ENCODE data around the gene IGF1R.

Gene IGF1R

DNA sequence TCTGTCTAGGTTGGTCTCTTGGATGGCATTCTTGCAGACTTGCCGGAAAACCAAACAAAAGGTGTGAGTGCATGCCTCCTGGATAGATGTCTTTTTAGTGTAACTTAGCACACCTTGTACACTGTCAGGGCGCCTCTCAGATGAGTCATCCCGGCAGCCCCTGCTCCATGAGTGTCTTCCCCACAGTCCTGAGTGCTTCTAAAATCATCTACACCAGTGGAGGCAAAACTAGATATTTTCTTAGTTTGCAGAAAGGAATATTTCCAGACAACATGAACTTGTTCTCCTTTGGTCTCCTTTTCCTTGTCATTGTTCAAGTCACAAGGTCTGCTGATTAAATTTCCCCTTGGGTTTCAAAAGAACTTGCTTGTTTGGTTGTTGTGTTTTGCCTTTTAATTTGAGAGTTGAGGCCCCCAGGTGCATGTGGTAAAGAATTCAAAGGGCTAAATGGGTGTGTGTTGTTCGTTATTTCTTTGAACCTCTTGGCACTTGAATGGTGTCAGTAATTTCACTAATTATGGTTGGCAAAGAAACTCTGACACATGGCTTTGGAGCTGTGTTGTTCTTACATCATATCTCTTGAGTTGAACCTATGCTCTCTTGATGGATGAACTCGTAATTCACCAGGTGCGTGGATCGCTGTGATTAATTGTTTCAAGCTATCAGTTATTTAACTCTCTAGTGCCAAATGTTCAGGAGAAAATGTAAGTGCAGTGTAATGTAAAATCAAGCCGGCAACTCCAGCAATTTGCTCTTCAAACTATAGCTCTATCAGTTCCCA, 98.2 kb downstream of the IGF1R start:
- no peak for DNase-seq (ENCODE audit: low read depth)

- DNase-seq (ENCODE audit: low read depth), result no peak
These were observed 103.4 kb downstream of the IGF1R start for GRCh38 chr15:98751767-98752166.

DNA sequence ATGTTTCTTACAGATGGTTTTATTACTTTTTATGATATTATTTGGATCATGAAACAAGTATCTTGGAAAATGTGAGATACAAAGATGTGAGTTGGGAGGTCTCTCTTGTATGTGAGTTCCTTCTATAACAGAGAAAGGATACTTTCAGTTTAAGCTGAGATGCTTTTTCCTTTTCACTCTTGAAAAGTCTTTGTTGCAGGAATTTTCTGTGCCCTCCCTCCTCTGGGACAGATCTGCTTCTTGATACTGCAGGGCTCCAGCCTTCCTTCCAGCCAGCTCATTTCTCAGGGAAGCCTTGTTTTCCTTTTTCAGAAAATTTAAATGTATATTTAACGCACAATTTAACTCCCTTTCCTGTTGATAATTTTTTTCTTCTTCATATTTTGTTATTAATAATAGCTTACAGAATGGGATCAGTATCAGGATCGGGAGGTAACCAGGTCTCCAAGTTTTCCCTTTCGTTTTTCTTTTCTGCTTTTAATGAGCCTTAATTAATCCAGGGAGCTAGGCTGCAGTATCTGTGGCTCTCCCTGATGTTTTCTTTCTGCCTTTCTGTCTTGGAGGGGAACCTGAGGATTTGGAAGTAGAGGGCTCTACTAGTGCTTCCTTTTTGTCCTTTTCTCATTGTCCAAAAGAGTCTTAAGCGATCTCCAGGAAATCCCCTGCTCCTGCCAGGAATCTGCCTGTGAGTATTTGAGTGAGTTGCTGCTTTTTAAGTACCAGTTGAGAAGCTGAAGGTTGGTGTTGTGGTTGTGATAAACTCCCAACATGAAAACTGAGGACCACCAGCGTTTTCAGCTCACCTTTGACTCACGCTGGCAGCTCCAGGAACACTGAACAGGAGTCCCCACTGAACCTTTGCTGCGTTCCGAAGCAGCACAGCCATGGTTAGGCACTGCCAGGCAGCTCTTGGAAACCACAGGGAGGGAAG, 105.7 kb downstream of the IGF1R start:
- DNase-seq (ENCODE audit: low read depth), result no peak

GRCh38 chr15:98754657-98755022, 106.3 kb downstream of the IGF1R start:
- no peak for DNase-seq (ENCODE audit: low read depth)

DNA sequence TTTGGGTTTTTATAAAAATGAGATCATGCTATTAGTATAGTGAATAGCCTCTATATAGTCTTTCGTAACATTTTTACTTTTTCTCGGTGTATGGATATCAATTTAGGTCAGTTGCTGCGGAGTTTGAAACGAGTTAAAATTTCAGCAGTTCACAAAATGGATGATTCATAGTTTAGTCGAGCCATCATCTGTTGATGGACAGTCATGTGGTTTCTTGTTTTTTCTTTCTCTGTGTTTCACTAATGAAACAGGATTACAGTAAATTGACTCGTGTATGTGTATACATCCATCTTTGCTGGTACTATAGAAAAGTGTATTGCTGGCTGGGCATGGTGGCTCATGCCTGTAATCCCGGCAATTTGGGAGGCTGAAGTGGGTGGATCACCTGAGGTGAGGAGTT, 106.8 kb downstream of the IGF1R start:
- DNase-seq (ENCODE audit: low read depth), result no peak

DNA sequence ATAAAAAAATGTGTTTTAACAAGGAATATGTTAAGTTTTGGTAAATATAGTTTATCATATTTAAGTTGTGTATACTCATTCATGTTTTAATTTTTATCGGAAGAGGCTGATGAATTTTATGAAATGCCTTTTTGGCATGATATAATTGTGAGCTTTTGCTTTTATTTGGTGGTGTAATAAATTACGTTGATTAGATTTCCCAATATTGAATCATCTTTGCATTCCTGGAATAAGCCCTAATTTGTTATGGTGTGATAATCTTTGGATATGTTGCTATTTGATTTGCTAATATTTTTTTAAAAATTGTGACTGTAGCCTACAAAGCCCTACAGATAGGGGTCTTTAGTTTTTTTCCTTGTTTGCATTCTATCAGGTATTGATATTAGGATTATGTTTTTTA, 107.4 kb downstream of the IGF1R start:
- no peak for DNase-seq (ENCODE audit: low read depth)

DNA sequence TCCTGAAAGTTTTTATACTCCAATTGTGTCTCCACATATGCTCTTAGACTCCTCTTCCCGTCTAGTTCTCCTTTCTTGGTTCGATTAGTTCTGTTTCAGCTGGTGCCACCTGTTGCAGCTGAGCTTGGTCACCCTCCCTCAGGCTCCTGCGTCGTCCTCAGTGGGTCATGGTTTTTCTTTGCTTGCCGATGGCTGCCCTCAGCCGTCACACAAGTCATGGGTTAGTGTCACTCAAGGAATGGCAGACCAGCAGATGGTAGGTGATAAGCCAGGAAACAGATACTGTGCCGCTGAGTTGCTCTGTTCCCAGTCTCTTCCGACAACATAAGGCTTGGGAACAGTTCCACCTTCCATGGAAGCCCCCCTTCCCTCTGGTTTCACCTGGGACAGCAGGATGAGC, 109.9 kb downstream of the IGF1R start:
- no peak for DNase-seq (ENCODE audit: low read depth)

DNA sequence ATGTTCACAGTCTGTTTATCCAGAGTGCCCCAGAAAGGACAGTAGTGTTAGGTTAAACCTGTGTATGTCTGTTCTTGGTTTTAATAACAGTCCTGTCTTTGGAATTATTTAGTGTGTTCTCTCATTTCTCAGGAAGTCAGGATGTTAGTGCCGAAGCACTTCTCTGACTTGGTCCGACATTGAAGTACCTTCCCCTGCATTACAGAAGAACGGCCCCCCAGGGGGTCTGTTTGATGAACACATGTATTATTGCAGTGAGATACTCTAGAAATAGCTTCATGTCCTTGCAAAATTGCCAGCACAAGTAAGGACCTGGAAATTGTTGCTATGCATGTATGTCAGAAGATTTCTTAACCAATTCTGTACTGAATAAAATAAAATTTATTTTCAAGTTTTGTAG, 110.9 kb downstream of the IGF1R start:
- DNase-seq (ENCODE audit: low read depth), result no peak

GRCh38 chr15:98760112-98760826, 111.9 kb downstream of the IGF1R start:
- DNase-seq (ENCODE audit: low read depth), result no peak

DNA sequence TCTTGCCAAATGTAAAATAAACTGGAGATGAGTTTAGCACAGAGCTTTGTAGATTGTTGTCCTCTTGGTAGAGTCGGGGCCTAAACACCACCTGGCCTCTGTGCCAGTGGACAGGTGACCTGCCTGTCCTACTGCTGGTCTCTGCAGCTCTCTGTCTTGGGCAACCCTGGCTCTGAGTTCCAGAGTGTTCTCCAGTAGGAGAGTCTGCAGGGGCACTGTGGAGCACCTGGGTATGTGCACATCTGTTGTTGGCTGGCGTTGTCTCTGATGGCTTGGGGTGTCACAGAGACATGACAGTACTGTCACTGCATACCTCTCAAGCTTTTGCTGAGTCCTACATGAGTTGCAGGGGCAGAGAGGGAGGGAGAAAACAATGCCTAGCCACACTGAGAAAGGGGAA, 112.6 kb downstream of the IGF1R start:
- DNase-seq (ENCODE audit: low read depth), result no peak

- DNase-seq (ENCODE audit: low read depth), result no peak
These were observed 114.8 kb downstream of the IGF1R start for GRCh38 chr15:98763179-98763578.

DNA sequence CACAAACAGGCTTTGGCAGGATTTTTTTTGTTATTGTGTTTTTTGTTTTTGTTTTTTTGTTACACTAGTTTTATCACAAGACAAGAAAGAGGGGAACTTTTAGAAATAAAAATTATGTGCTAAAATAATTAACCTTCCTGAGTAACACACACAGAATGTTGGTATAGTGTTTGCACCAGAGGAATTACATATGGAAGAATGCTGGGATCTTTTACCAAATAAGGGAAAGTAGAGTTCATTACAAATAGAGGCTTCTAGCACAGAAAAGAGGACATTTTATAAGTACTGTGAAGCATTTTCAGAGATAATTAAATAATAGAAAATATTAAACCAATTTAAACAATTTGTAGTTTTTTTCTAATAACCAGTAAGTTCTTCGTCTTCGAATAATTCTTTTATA, 116.0 kb downstream of the IGF1R start:
- no peak for DNase-seq (ENCODE audit: low read depth)

GRCh38 chr15:98765610-98766009, 117.3 kb downstream of the IGF1R start:
- no peak for DNase-seq (ENCODE audit: low read depth)

- DNase-seq (ENCODE audit: low read depth), result no peak
These were observed 119.4 kb downstream of the IGF1R start for GRCh38 chr15:98767692-98768091.

- DNase-seq (ENCODE audit: low read depth), result no peak
These were observed 121.5 kb downstream of the IGF1R start for GRCh38 chr15:98769867-98770266.

GRCh38 chr15:98770984-98771383, 122.6 kb downstream of the IGF1R start:
- no peak for DNase-seq (ENCODE audit: low read depth)

DNA sequence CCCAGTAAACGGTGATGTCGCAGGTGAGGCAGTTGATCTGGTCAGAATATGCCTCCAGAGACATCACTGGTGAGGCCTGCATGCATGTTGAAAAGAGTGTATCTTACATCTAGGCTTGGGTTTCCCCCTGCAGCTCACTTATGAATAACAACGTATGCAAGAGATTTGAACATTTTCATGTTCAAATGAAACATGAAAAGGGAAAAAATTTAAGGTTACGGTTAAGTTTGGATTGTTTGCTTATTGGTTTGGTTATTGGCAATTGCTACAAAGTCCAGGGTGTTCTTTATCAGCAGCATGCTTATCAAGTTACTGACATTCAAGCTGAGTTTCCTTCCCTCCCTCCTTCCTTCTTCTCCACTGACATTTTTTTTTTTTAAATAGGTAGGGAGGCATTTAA, 123.2 kb downstream of the IGF1R start:
- no peak for DNase-seq (ENCODE audit: low read depth)

GRCh38 chr15:98772895-98773294, 124.6 kb downstream of the IGF1R start:
- no peak for DNase-seq (ENCODE audit: low read depth)

GRCh38 chr15:98773616-98774015, 125.3 kb downstream of the IGF1R start:
- DNase-seq (ENCODE audit: low read depth), result no peak

- DNase-seq (ENCODE audit: low read depth), result no peak
These were observed 126.6 kb downstream of the IGF1R start for GRCh38 chr15:98774756-98775497.

DNA sequence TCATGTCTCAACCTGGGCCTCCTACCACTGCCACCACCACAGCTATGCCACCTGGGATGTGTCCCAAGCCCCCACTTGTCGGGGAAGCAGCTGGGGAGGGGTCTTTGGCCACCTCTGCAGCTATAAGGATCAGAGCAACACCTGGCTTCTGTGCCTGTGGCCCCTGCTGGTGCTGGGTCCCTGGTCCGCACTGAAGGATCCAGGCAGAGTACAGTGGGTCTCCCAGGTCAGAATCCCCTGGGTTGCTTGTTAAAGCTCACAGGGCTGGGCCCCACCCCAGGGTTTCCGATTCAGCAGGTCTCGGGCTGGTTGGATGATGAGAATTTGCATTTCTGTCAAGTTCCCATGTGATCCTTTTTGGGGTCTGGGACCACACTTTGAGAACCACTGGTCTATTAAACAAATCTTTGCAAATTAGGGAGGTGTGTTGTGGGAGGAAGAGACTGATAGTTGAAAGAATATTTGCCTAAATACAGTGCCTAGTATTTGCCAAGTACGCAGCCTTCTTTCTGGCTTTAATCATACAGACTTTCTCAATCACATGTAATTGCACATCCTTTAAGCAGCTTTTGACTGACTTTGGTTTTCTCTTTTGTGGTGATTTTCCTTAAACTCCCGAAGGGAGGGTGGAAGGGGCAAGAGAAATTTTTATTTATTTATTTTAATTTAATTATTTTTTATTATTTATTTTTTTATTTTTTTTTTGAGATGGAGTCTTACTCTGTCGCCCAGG, 127.3 kb downstream of the IGF1R start:
- DNase-seq (ENCODE audit: low read depth), result no peak

All from activated gamma-delta T cell treated with anti-CD3 and anti-CD28 coated beads, Interleukin-2, amount 50 U/mL, for 16 hours (primary cell).